HG03378 (cell line): ENCODE measurements around the gene KCTD16.

ENCODE experiments used
- ATAC-seq: cut with Tn5 transposase; IDR thresholded peaks from one replicate; pipeline ENCODE4 v1.9.1; 2021; ENCODE audit warnings: mild to moderate bottlenecking, moderate library complexity; ENCODE audit not compliant: unreplicated experiment

The KCTD16 gene

DNA sequence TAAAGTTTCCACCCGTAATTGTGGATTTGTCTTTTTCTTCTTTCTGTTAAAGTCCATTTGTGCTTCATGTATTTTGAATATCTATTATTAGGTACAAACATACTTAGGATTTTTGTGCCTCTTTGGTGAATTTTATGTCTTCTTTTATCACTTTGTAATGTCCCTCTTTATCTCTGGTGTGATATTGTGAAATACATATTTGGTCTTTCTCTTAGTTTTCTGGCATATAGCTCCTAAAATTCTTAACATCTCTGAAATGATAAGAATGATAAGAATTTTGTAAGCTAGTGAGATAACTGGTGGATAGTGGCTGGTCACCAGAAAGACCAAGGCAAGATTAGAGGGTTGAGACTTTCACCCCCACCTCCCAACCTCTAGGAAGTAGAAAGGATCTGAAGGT, 111.1 kb downstream of the KCTD16 start:
- ATAC-seq = no peak

DNA sequence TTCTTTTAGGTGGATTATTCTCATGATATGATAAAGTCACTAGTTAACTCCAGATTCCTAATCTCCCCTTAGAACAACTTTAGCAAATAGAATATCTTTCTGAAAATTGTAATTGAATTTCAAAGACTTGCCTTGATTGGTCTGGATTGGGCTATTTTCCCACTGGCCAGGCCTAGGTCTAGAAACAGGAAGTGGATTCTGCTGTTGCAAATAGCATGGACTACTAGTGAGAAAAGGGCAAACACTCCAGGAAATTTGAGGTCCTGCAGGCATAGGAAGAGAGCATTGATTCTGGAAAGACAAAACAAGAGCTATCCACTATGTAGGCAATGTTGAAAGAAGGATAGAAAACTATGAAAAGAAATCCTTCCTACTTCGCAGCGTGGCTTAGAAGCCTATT, 113.4 kb downstream of the KCTD16 start:
- no peak for ATAC-seq

DNA sequence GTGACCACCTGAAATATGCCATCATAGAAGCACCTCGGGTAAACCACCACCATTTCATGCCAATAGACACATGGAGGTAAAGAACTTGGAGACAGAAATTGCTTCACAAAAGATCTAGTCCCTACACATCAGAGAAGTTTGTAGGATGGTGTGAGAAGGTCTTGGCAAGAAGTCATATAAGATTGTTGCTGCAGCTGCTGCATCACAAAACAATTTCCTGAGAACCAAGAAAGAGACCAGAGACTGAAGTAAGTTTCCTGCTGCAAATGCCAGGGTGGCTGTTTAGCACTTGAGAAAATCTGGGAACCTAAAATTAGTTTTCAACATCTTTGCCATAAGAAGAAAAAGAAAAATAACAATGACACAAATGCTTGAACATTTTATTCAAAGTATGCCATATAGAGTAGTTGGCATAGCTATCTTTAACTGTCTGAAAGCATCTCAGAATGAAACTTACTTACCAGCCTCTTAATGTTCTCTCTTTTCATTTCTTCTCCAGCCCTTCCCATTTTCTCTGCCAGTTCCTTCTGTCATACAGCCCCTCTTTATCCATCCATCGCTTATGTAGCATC, 114.3 kb downstream of the KCTD16 start:
- ATAC-seq = no peak

DNA sequence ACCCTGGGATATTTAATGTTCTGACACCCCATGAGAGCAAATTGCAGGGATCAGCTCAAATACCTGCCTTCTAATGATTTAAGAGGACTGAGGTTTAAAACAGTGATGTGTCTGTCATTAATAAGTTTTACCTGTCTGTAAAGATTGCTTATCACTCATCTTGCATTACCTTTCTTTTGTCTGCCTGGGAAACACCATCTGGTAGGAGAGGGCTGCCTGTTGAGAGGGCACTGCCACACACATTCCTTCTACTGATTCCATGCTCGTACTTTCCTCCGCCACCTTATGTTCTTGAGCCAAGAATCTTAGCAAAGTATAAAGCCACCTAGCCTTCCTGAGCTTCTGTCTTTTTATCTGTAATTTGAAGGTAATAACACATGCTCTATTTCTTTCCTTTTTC, 118.6 kb downstream of the KCTD16 start:
- no peak for ATAC-seq

DNA sequence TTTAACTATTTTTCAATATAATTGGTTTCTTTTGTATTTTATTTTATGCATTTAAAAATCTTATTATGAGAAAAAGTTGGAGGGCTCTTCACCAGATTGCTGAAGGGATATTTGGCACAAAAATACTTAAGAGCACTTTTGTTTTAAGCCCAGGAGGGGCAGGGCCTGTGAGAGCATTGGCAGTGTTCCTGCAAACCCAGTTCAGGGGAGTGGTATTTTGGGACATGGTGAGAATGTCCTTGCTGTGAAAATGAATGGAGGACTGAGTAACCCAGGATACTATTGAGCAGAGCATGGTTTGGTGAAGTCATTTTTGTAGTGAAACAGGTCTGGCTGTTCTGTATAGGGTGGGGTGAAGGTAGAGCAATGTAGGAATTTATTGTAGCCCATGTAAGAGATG, 121.4 kb downstream of the KCTD16 start:
- ATAC-seq = no peak

DNA sequence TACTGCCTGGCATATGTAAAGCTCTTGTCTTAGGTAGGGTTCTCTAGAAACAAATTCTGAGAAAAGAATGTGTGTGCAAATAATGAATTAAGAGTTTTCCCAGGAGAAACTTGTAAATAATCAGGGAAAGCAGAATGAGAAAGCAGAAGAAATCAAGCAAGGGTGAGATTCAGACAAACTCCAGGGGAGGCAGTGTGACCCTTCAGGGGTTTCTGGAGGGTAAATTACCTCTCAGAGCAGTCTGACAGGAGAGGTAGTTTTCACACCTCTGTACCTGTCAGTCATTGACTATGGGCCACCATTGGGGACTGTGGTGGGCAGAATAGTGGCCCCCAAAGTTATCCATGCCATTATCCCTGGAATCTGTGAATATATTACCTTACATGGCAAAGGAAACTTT, 124.6 kb downstream of the KCTD16 start:
- no peak for ATAC-seq

DNA sequence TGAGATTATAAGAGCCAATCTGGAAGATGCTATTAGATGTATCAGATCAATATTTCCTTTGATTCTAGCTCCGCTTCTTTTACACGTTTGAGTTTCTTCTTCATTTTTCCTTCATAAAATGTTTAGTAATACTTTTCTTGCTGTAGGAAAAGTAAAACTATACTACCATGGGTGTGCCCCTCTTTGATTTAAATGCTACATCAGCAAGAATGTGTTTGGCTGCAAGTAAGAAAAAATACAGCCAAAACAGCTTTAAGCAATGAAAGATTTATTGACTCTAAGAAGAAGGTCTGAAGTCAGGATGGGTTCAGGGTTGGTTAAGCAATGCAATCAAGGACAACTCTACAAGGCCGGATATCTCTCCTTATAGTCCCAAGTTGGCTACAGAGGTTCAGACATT, 126.4 kb downstream of the KCTD16 start:
- no peak for ATAC-seq

DNA sequence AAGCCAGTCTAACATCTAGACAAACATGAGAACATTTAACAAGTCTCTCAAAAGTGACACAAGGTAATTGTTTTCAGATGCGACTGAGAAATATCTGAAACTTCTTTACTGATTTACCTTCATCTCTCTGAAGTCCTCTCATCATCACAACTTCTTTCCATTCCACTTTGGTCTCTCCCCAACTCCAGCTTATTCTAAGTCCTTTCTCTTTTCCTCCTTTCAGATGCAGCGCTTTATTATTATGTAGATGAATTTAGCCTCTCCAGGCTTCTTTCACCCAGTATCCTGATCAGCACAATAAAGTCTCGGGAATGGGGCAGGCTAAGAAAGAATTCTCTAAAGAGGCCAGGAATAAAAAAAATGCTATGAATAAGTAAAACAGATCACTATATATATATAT, 128.0 kb downstream of the KCTD16 start:
- ATAC-seq = no peak

DNA sequence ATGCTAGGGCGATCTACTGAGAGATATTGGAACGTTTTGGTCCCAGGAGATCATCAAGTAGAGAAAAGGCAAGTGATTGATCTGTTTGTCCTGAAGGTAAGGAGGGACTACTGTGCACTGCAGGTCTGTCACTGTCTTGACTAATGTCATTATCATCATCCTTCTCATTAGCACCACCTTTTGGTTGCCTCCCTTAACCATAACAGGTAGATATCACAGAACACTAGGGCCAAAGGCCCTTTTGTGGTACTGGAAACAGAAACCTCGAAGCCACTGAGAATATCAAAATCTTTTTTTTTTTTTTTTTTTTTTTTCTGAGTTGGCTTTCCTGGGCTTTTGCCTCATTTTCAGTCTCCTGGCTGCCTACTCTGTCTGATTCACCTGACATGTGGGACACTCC, 134.0 kb downstream of the KCTD16 start:
- ATAC-seq = no peak

DNA sequence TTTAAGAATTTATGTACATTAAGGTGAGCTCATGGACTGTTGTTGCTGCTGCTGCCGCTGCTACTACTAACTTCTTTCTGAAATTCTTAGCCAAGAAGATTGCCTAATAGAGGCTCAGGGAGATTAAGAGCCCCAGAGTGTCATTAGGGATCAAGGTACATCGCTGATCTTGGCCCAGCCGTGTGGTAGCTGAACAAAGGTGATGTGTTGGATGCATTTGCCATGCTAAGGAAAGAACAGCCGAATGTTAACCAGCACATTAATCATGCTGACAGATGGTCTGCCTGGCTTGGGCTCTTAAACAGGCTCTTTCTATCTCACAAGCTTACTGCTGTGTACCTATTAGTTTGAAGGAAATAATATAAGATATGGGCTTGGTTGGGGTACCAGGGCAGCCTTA, 137.1 kb downstream of the KCTD16 start:
- no peak for ATAC-seq

DNA sequence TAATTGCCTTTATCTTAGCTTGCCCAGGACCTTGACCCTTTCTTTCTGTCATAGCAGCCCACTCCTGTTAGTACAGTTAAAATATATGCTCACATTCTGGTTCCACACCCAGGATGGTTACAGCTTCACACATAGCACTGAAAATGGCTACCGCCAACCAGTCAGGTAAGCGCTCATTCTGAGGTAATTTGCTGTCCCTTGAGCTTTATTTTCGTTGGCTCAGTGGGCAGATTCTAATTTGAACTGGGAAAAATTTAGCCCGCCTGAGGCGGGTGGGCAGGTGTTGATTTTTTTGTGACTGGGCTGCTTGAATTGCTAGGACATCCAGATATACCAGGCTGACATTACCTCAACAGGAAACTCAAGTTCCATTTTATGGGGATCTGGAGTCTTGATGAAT, 137.5 kb downstream of the KCTD16 start:
- no peak for ATAC-seq

DNA sequence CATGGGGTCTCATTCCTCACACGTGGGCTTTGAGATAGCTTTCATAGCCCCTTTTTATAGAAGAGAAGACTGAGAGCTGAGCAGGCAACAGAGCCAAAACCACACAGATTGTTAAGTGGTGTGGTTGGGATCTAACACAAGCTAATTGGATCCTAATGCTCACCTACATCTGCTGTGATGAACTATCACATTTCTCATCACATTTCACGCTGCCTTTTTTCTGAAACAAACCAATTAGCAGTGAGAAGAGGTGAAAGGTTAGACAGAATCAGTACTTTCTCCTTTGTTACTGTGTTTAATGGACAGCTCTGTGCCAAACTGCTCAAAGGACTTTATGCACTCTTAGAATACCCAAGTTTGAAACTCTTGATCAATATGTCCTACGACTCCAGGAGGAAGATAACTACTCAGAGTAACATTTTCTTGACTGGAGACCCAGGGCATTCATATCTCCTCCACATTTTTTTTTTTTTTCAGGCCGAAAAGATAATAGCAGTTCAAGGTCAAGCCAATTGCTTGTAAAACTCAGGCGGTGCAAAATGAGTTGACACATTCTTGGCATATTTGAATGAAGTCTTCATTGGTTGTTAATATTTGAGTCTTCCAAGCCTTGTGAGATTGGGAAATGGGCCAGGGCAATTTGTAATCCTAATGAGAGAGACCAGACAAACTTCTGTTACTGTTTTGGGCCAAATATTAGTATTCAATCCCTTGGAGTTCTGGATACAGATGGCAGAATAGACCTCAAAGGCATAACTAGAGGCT, 138.4 kb downstream of the KCTD16 start:
- no peak for ATAC-seq

DNA sequence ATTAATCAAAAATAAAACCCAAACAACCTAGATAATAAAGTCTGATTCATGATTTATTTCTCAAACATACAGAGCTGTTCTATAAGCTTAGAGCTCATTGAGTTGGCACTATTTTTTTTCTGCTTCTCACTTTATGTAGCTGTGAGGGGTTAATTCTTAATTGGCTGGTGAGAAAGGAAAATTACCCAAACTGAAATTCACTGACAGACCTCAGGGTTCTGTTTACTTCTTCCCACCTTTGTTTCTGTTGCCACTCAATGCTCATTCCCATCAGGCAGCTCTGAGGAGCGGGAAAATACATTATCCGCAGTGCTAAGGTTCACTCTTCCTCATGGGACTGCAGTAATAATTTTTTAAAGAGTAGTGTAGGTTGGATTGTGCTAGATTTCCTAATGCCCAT, 139.9 kb downstream of the KCTD16 start:
- ATAC-seq = no peak

DNA sequence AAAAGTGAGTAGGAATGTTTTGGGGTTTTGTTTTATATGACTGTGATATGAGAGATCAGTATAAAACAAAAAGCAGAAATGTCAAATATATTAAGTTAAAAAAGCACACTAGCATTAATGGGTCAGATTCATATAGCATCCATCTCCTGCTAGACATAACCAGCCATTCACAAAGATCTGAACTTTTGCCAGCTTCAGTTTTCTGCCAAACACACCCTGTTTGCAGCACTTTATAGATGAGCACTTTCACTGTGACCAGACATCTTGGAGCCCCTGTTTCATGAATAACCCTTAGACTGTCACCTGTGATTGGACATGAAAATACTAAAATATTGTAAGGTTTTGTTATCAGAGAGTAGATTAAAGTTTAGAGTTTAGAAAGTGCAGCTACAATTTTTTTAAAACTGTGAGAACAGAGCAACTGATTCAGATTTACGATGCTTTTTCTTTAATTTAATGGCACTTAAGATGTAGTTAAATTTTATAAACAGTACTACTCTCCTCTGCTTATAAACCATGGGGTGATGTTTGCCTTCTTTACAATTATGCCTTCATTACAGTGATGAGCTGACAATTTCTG, 142.6 kb downstream of the KCTD16 start:
- ATAC-seq = no peak

DNA sequence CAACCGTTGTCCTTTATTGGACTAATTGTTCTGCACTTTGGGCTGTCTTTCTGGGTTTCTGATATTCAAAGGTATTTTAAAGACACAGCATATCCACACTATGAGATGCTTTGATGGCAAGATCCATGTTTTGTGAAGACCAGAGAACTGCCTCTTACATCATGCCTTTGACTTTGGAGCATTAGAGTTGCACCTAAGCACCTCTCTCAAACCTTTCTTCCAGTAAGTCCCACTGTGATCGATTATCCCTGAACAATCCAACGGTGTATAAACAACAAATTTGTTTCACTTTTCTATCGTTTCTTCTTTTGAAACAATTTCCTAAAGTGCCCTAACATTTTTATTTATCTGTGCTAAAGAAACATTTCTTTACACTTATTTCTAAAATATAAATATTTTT, 144.4 kb downstream of the KCTD16 start:
- no peak for ATAC-seq

DNA sequence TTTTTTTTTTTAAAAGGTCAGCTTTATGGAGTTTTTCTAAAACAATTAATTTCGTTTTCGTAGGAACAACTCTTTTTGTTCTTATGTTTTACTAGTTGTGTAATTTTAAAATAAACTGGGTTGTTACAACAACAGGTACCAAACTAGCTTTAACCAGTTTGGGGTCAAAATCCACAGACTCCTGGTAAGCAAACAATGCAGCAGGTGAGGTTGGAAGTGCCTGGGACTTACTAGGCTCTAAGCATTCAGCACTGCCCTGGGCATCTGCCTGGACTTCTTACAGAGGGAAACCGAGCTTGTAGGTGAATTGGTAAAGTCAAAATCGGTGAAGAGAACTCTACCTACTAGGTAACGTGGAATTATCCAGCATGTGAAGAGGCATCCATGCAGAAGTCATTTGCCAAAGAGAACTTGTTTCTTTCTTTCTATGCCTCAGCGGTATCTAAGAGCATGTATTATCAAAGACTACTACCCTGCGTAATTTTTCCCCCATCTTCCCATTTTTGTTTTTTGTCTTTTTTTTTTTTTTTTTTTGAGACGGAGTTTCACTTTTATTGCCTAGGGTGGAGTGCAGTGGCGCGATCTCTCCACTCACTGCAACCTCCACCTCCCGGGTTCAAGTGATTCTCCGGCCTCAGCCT, 145.4 kb downstream of the KCTD16 start:
- ATAC-seq = no peak

DNA sequence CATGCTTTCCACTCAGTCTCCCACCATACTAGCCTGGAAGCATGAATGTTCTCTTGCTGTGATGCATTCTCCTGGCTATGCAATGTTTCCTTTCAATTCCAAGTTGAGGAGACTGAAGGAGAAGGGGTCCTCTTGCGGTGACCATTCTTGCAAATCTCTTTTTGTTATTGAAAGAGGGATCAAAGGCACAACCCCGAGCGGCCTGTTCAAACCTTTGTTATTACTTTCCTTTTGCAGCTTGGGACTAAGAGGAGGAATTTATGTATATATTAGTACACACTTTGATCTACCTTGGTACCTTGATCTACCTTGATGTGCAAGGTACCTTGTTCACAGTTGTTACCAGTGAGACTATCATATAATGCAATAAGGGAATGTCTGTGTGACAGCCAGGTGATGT, 147.3 kb downstream of the KCTD16 start:
- no peak for ATAC-seq

DNA sequence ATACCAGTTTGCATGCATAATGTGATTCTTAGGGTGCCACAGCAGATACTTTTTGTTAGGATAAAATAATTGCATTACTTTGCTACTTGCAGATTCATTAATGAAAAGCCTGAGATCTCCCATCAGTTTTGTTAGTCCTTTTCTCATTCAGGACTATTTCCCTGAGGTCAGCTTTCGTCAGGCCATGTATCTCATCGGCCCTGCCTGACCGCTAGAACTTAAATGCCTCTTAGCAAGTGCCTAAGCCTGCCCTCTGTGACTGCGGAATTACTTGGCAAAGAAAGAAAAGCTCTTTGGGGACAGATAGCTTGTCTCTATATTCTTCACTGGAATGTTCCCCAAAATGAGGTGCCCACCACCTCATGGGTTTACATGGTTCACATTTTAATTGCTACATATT, 147.8 kb downstream of the KCTD16 start:
- no peak for ATAC-seq

DNA sequence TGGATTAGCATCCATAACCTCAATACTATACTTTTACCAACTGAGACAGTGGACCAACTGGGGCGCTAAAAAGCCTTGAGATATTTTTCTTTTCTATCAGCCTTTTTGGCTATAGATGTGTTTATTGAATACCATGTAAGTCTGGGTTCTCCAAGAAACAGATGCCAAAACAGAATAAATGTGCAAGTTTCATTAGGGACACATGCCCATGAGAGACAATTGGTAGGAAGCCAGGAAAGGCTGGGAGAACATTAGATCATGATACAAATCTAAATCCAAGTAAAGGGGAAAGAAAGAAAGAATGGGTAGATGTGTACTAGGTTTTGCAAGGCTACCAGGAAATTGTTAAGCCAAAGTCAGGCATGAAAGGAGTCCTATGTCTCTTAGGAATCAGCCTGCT, 152.5 kb downstream of the KCTD16 start:
- no peak for ATAC-seq

DNA sequence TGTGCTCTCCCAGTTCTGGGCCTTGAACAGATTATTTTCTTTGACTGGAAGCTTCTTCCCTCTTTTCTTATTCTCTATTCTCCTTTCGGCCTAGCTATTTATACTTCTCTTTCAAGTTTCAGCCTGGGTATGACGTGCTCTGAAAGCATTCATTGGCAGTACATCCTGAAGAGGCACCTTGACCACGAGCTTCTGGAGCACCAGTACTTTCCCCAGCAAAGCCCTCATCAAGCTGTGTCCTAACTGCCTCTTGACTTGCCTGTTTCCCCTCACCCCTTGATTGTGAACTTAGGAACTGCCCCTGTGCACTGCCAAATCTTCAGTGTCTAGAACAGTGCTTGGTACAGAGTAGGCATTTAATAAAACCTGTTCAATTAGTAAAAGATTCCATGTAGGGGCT, 154.9 kb downstream of the KCTD16 start:
- no peak for ATAC-seq

DNA sequence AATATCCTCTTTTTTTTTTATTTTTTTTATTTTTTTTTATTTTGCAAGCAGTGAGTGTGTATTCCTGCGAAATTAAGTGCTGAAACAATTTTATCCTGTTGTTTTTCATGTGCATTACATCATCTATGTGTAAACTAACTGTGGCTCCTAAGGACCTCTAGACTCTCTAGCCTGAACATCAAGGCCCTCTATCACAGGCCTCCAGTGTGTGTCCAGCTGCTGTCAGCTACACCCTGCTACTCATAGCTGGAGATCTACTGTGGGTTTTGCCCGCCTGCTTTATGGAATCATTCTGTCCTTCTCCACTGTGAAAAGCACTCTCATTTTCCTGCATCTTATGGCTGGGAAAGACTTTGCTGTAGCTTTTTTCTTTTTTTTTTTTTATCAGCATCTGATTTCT, 157.8 kb downstream of the KCTD16 start:
- ATAC-seq = no peak

DNA sequence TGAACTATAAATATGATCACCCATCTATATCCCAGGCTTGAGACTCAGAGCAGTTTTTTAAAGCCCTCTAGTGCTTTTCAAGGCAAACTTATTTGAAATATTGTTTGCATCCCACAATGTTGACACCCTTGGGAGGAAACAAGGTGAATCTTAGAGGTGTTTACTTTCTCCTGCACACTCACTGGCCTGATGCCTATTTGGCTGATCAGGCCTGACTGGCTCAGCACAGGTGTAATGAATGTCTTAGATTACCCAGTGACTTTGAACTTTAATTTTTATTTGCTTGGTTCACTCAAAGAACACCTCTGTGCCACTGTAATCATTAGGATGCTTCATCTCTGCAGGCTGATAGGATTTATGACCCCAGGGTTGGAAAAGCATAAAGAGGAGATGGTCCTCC, 158.3 kb downstream of the KCTD16 start:
- ATAC-seq = no peak
